ENCODE data around the gene DOCK1.

GRCh38 chr10:127000598-127000997, 95.4 kb downstream of the DOCK1 start:
- TF ChIP-seq EZH2 (IDR thresholded peaks at IDR 0.05; ENCODE audit: insufficient read depth, poor library complexity, severe bottlenecking), result no peak
- TF ChIP-seq EZH2phosphoT487 (IDR thresholded peaks at IDR 0.05; ENCODE audit: insufficient read depth, low read depth), result no peak
